ENCODE data around the gene ZXDA. TPM values are rescaled to one million over a fixed set of nuclear protein-coding genes. Genes with fewer than 3 reads are reported as not detected.

Gene ZXDA, protein sequence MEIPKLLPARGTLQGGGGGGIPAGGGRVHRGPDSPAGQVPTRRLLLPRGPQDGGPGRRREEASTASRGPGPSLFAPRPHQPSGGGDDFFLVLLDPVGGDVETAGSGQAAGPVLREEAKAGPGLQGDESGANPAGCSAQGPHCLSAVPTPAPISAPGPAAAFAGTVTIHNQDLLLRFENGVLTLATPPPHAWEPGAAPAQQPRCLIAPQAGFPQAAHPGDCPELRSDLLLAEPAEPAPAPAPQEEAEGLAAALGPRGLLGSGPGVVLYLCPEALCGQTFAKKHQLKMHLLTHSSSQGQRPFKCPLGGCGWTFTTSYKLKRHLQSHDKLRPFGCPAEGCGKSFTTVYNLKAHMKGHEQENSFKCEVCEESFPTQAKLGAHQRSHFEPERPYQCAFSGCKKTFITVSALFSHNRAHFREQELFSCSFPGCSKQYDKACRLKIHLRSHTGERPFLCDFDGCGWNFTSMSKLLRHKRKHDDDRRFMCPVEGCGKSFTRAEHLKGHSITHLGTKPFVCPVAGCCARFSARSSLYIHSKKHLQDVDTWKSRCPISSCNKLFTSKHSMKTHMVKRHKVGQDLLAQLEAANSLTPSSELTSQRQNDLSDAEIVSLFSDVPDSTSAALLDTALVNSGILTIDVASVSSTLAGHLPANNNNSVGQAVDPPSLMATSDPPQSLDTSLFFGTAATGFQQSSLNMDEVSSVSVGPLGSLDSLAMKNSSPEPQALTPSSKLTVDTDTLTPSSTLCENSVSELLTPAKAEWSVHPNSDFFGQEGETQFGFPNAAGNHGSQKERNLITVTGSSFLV
- 1.3 and 2.2 TPM in 2 replicates for total RNA-seq

DNA sequence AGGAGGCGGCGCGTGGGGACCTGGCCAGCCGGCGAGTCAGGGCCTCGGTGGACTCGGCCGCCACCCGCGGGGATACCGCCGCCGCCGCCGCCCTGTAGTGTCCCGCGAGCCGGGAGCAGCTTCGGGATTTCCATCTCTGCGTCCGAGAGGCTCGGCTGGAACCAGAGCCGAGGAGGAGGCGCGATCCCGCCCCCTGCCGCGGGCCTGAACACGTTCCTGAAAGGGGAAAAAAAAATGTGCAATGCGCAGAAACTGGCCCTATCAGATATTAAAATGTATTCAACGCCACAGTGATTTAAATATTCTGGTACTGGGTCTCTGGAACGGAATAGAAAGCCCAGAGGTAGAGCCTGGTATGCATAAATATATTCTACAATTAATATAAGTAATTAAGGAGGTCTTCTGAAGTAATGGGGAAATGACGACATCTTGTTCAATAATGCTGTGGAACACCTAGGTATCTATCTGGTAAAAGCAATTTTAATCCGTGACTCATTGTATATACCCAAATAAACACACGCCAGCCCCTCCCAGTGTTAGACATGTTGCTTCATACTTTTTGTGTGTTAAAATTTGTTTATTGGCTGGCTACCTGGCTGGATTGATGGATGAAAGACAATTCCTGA lies at the start of gene ZXDA:
TSS of gene ZXDA (minus strand) at position 172 of the 626 bp plus-strand sequence. CDS start at position 134, 38 bp downstream.

Other genes with a start within 250 kb of the ZXDA start
- gene NLRP2B, start 230.2 kb downstream of the ZXDA start, total RNA-seq: not detected in 2 replicates

Measured in bronchus fibroblast of lung (primary cell).